Keratinocyte (primary cell): ENCODE data around the gene TGFB1I1. TPM values are rescaled to one million over a fixed set of nuclear protein-coding genes. Genes with fewer than 3 reads are reported as not detected.

Experiments
- DNase-seq: peaks from one replicate; pipeline ENCODE4 v3.0.0-alpha.2; 2011; ENCODE audit warnings: low read depth, missing footprints, low spot score
- FAIRE-seq: peaks from 2 replicates; lab custom pipeline; 2011; peaks lifted over from hg19 to GRCh38; lab: Jason Lieb, UNC
- H2AFZ ChIP-seq: 2 replicates; pipeline ENCODE4 v1.6.0; 2012; ENCODE audit warnings: low read length, control low read depth, inconsistent platforms; ENCODE audit not compliant: control insufficient read depth
- H3K27ac ChIP-seq: 2 replicates; pipeline ENCODE4 v1.5.1; 2011; ENCODE audit warnings: low read length; ENCODE audit not compliant: control insufficient read depth, insufficient read depth
- H3K27me3 ChIP-seq: 3 replicates; pipeline ENCODE4 v1.6.0; 2011; ENCODE audit warnings: low read length; ENCODE audit not compliant: control insufficient read depth, insufficient read depth; ENCODE audit errors: extremely low read depth
- H3K36me3 ChIP-seq, 2 experiments: 2 replicates in 1 of 2; 3 replicates in 1 of 2; pipeline ENCODE4 v1.5.1; 2011; ENCODE audit warnings: low read length in 2 of 2, mild to moderate bottlenecking in 1 of 2; ENCODE audit not compliant: control insufficient read depth in 2 of 2, insufficient read depth in 2 of 2; ENCODE audit errors: extremely low read depth in 1 of 2
- H3K4me1 ChIP-seq: 3 replicates; pipeline ENCODE4 v1.5.1; 2011; ENCODE audit warnings: low read length; ENCODE audit not compliant: control insufficient read depth, insufficient read depth; ENCODE audit errors: extremely low read depth
- H3K4me2 ChIP-seq: 3 replicates; pipeline ENCODE4 v1.6.0; 2011; ENCODE audit warnings: low read depth, low read length; ENCODE audit not compliant: control insufficient read depth, insufficient read depth; ENCODE audit errors: extremely low read depth
- H3K4me3 ChIP-seq, 3 experiments: fragments of 200-600 bp in 1 of 3; sonication (generic) in 1 of 3; 2 replicates in 2 of 3; 3 replicates in 1 of 3; pipeline ENCODE4 v1.5.1; 2011 to 2016; ENCODE audit warnings: low read length in 3 of 3, mild to moderate bottlenecking in 3 of 3, control low read depth in 2 of 3, inconsistent platforms in 1 of 3, low read depth in 1 of 3, mixed read lengths in 1 of 3, mixed run types in 1 of 3, moderate library complexity in 1 of 3; ENCODE audit not compliant: control insufficient read depth in 2 of 3, insufficient read depth in 2 of 3; ENCODE audit errors: extremely low read depth in 1 of 3
- H3K79me2 ChIP-seq: 2 replicates; pipeline ENCODE4 v1.6.0; 2012; ENCODE audit warnings: low read length; ENCODE audit not compliant: control insufficient read depth, insufficient read depth
- H3K9ac ChIP-seq: 3 replicates; pipeline ENCODE4 v1.6.0; 2011; ENCODE audit warnings: low read length; ENCODE audit not compliant: control insufficient read depth, insufficient read depth; ENCODE audit errors: extremely low read depth
- H3K9me1 ChIP-seq: 3 replicates; pipeline ENCODE4 v1.6.0; 2011; ENCODE audit warnings: low read length; ENCODE audit not compliant: control insufficient read depth, insufficient read depth; ENCODE audit errors: extremely low read depth
- H3K9me3 ChIP-seq: 2 replicates; pipeline ENCODE4 v1.5.1; 2012; ENCODE audit warnings: low read depth, low read length; ENCODE audit not compliant: control insufficient read depth
- H4K20me1 ChIP-seq: 3 replicates; pipeline ENCODE4 v1.6.0; 2011; ENCODE audit warnings: low read length; ENCODE audit not compliant: control insufficient read depth, insufficient read depth; ENCODE audit errors: extremely low read depth
- EZH2 ChIP-seq: IDR thresholded peaks from one replicate; pipeline ENCODE4 v1.6.1; 2012; ENCODE audit warnings: inconsistent platforms, mild to moderate bottlenecking, low read length, moderate library complexity
- dilution Hi-C: fragments of 300-500 bp; cut with MboI; formaldehyde crosslinking; loops from one replicate; pipeline ENCODE4 v1.7.0; 2020; ENCODE audit warnings: low sequenced_read_pairs; ENCODE audit not compliant: extremely low pct_ligation_motif_present
- polyA plus RNA-seq, 5 experiments: library from polyadenylated mRNA; depleted of rRNA in 3 of 5; stranded (reverse) in 3 of 5; stranded (forward) in 1 of 5; unstranded in 1 of 5; fragments of >200 nt; gene quantifications; 1 replicate in 1 of 5; 2 replicates in 3 of 5; 3 replicates in 1 of 5; pipeline versions ENCODE4 v1.2.1 to v1.2.3, GENCODE V29; 2011 to 2012; ENCODE audit warnings: missing spikeins in 2 of 5, low read depth in 1 of 5, low replicate concordance in 1 of 5
- TF ChIP-seq, protein P1 (sequence below), 3 experiments: IDR thresholded peaks in 1 of 3; conservative IDR thresholded peaks in 1 of 3; optimal IDR thresholded peaks in 1 of 3; 2 replicates in 2 of 3; 3 replicates in 1 of 3; pipeline versions ENCODE3 to v1.5.1; 2011; ENCODE audit warnings: low read length in 3 of 3, mild to moderate bottlenecking in 3 of 3, moderate library complexity in 2 of 3, control low read depth in 1 of 3, inconsistent platforms in 1 of 3; ENCODE audit not compliant: insufficient read depth in 2 of 3; ENCODE audit errors: extremely low read depth in 1 of 3

The TGFB1I1 gene
- polyA plus RNA-seq, 1 donor (not counting 4 experiments of a cell fraction or from before 2014, with no cell fraction given) = 3.7 TPM

DNA sequence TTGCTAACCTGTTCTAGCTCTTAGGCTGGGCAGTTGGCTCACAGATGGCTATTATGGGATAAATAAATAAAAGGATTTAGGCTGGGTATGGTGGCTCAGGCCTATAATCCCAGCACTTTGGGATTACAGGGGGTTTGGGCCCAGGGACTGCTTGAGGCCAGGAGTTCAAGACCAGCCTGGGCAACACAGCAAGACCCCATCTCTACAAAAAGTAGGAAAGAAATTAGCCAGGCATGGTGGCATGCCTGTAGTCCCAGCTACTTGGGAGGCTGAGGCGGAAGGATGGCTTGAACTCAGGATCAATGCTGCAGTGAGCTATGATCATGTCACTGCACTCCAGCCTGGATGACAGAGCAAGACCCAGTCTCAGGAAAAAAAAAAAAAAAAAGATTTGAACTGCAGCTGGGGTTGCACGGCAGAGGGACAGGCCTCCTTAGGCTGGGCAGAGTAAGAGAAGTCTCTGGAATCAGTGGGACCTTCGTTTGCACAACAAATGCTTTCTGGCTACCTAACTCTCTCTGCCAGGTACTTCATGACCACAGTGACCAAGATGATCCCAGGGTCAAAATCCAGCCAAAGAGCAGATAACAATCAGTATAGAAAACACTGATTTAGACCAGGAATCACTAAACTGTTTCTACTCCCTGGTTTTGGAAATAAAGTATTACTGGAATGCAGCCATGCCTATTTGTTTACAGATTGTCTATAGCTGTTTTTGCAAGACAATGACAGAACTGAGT, 29.4 kb downstream of the TGFB1I1 start:
- H2AFZ ChIP-seq = no peak overlapping the region
- H3K4me1 ChIP-seq = no peaks in the 10 kb centered on the region
- no peaks in the 10 kb centered on the region for H3K9me3 ChIP-seq
- no peaks in the 10 kb centered on the region for H4K20me1 ChIP-seq
- H3K4me3 ChIP-seq = no peak overlapping the region
- no peak overlapping the region for H3K27ac ChIP-seq
- FAIRE-seq = no peak
- no peaks in the 10 kb centered on the region for H3K79me2 ChIP-seq
- dilution Hi-C loops = no loop called here
- no peaks in the 10 kb centered on the region for H3K9me1 ChIP-seq
- no peaks in the 10 kb centered on the region for H3K27me3 ChIP-seq
- no peak for TF ChIP-seq EZH2
- TF ChIP-seq, protein P1, sequence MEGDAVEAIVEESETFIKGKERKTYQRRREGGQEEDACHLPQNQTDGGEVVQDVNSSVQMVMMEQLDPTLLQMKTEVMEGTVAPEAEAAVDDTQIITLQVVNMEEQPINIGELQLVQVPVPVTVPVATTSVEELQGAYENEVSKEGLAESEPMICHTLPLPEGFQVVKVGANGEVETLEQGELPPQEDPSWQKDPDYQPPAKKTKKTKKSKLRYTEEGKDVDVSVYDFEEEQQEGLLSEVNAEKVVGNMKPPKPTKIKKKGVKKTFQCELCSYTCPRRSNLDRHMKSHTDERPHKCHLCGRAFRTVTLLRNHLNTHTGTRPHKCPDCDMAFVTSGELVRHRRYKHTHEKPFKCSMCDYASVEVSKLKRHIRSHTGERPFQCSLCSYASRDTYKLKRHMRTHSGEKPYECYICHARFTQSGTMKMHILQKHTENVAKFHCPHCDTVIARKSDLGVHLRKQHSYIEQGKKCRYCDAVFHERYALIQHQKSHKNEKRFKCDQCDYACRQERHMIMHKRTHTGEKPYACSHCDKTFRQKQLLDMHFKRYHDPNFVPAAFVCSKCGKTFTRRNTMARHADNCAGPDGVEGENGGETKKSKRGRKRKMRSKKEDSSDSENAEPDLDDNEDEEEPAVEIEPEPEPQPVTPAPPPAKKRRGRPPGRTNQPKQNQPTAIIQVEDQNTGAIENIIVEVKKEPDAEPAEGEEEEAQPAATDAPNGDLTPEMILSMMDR (optimal IDR thresholded peaks at IDR 0.05 in 1 of 3, IDR thresholded peaks at IDR 0.05 in 1 of 3, conservative IDR thresholded peaks at IDR 0.05 in 1 of 3; ENCODE audit: extremely low read depth in 1 of 3, insufficient read depth in 2 of 3, low read length in 3 of 3) = no peak
- H3K36me3 ChIP-seq = peaks cover 20 to 21% of the 10 kb centered on the region in 2 experiments
- H3K9ac ChIP-seq = no peak overlapping the region
- no peak for DNase-seq
- H3K4me2 ChIP-seq = no peak overlapping the region

DNA sequence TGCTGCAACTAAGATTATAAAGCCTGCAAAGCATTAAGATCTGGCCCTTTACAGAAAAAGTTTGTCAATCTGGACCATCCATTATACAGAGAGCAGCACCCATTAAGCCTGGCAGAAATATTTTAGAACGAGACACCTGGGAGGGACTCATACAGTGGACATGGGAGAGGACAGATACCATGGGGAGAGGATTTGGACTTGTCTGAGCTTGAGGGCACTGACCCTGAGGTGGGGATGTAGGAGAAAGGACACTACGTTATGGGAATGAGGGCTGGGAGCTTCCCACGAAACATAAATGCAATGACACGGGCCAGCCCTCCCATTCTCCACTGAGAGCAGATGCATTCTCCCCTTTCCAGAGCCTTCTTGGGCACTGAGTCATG, 30.0 kb downstream of the TGFB1I1 start:
- dilution Hi-C loops = no loop called here
- no peaks in the 10 kb centered on the region for H3K9me3 ChIP-seq

More for the DNA sequence above, 30.0 kb downstream of the TGFB1I1 start:
- Histone ChIP-seq H3K9ac (no peak overlapping the region), H3K4me3 (no peak overlapping the region), H3K27me3 (no peaks in the 10 kb centered on the region), H3K36me3 (peaks cover 19 to 20% of the 10 kb centered on the region in 2 experiments), H3K27ac (no peak overlapping the region), H3K4me1 (peaks cover 4% of the 10 kb centered on the region), H4K20me1 (no peaks in the 10 kb centered on the region), H3K4me2 (no peak overlapping the region), H3K79me2 (no peaks in the 10 kb centered on the region), H2AFZ (no peak overlapping the region), H3K9me1 (no peaks in the 10 kb centered on the region)
- DNase-seq (no peak), FAIRE-seq (no peak)
- no peak for TF ChIP-seq EZH2
